ENCODE measurements around the gene OR5AU1. TPM values are rescaled to one million over a fixed set of nuclear protein-coding genes. Genes with fewer than 3 reads are reported as not detected.
"Not testable (repeated sequence)": the region's sequence is repeated elsewhere in the genome, so short reads cannot be mapped to it uniquely, and the experiment has no call there.

The OR5AU1 gene
- total RNA-seq, 1 experiment from 2014 or later = not detected

DNA sequence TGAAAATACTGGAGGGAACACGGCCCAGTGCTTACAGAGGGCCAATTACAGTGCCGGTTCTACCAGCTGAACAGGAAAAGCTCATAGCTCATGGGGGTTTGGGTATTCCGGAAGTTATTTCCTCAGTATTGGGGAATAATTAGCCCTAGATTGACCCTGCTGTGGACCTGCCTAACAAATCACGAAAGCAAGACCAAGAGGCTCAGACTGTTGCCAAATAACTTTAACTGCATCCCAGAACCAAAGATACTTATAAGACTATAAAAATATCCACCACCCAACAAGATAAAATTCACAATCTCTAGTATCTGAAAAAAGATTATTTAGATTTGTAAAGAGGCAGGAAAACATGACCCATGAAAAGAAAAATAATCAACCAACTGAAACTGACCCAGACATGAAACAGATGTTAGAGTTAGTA, 8.0 kb upstream of the OR5AU1 start:
- Histone ChIP-seq H4K20me1 (ENCODE audit: insufficient read depth) (no peaks in the 10 kb centered on the region), H3K9me3 (ENCODE audit: insufficient read depth, low read depth) (no peaks in the 10 kb centered on the region), H2AFZ (no peak overlapping the region), H3K9me2 (ENCODE audit: insufficient read depth) (no peaks in the 10 kb centered on the region), H3K79me2 (ENCODE audit: low read depth) (no peaks in the 10 kb centered on the region), H3K36me3 (ENCODE audit: low read depth) (no peaks in the 10 kb centered on the region), H3K4me3 (no peak overlapping the region), H3F3A (ENCODE audit: insufficient read depth, low read depth) (no peaks in the 10 kb centered on the region), H3K27ac (no peak overlapping the region), H3K27me3 (ENCODE audit: insufficient read depth, low read depth) (0 out of 2 replicates have a peak, but pooled peaks cover 3% of the 10 kb centered on the region), H3K4me2 (no peak overlapping the region), H3K4me1 (replicated peaks; ENCODE audit: insufficient read depth) (no peaks in the 10 kb centered on the region)
- no TSS peak for BruUV-seq (replicated peaks)
- intact Hi-C loops (cut with micrococcal nuclease; ENCODE audit: unreplicated experiment) = no loop called here
- CTCF ChIA-PET = no interaction called here
- DNase-seq = no peak
- no peak for TF ChIP-seq EZH2 (IDR thresholded peaks at IDR 0.05; ENCODE audit: low read depth)
- TF ChIP-seq, protein P1, sequence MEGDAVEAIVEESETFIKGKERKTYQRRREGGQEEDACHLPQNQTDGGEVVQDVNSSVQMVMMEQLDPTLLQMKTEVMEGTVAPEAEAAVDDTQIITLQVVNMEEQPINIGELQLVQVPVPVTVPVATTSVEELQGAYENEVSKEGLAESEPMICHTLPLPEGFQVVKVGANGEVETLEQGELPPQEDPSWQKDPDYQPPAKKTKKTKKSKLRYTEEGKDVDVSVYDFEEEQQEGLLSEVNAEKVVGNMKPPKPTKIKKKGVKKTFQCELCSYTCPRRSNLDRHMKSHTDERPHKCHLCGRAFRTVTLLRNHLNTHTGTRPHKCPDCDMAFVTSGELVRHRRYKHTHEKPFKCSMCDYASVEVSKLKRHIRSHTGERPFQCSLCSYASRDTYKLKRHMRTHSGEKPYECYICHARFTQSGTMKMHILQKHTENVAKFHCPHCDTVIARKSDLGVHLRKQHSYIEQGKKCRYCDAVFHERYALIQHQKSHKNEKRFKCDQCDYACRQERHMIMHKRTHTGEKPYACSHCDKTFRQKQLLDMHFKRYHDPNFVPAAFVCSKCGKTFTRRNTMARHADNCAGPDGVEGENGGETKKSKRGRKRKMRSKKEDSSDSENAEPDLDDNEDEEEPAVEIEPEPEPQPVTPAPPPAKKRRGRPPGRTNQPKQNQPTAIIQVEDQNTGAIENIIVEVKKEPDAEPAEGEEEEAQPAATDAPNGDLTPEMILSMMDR (conservative IDR thresholded peaks at IDR 0.05) = no peak
- POLR2A ChIA-PET (ENCODE audit: unreplicated experiment) = no interaction called here

DNA sequence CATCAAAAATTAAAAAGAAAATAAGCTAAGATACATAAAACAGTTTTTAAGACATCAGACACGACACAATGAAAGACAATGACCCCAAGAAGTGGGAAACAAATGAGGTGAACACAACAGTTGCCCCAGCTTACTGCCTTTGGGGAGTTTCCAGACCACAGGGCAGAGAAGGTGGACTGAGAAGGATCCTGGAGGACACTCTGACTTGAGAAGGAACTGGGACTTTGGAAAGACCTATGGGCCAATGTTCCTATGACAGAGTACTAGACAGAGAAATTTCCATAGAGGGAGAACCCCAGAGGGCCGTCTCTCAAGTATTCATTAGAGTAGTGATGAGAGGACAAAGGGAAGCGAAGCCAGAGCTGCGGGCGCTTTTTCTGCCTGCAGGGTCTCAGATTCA, 6.2 kb upstream of the OR5AU1 start:
- H3F3A ChIP-seq (ENCODE audit: insufficient read depth, low read depth) = no peaks in the 10 kb centered on the region
- ChIA-PET POLR2A (ENCODE audit: unreplicated experiment) (no interaction called here), CTCF (no interaction called here)
- intact Hi-C loops (cut with micrococcal nuclease; ENCODE audit: unreplicated experiment) = no loop called here
- no peaks in the 10 kb centered on the region for H3K36me3 ChIP-seq (ENCODE audit: low read depth)
- no peaks in the 10 kb centered on the region for H3K79me2 ChIP-seq (ENCODE audit: low read depth)
- H3K4me1 ChIP-seq (replicated peaks; ENCODE audit: insufficient read depth) = no peaks in the 10 kb centered on the region
- H3K27ac ChIP-seq = no peak overlapping the region
- H3K4me3 ChIP-seq = no peak overlapping the region
- H3K27me3 ChIP-seq (ENCODE audit: insufficient read depth, low read depth) = 0 out of 2 replicates have a peak, but pooled peaks cover 8% of the 10 kb centered on the region
- BruUV-seq (replicated peaks) = no TSS peak
- no peak overlapping the region for H3K4me2 ChIP-seq
- H3K9me2 ChIP-seq (ENCODE audit: insufficient read depth) = no peaks in the 10 kb centered on the region
- H4K20me1 ChIP-seq (ENCODE audit: insufficient read depth) = no peaks in the 10 kb centered on the region
- H2AFZ ChIP-seq = no peak overlapping the region
- TF ChIP-seq, protein P1 (conservative IDR thresholded peaks at IDR 0.05) = no peak
- no peak for TF ChIP-seq EZH2 (IDR thresholded peaks at IDR 0.05; ENCODE audit: low read depth)
- H3K9me3 ChIP-seq (ENCODE audit: insufficient read depth, low read depth) = no peaks in the 10 kb centered on the region
- no peak for DNase-seq

DNA sequence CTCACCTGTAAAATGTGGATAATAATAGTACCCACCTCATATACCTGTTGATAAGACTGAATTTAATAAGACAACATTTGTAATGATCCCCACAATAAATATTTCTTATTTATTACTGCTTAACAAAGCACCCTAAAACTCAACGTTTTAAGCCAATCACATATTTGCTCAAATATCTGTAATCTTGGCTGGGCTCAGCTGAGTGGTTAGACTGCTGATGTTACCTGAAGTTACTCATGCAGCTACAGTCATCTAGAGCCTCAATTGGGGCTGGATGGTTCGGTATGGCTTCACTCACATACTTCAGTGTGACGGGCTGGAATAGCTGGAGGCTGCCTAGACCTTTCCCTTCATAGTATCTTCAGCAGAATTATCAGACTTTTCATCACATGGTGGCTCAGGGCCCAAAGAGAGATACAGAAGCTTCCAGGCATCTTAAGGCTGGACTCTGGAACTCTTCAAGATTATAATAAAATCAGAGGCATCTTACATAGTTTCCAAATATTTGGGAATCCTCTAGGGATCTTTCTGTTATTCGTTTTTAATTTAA, 4.3 kb upstream of the OR5AU1 start:
- no peaks in the 10 kb centered on the region for H4K20me1 ChIP-seq (ENCODE audit: insufficient read depth)
- no peak for TF ChIP-seq EZH2 (IDR thresholded peaks at IDR 0.05; ENCODE audit: low read depth)
- TF ChIP-seq, protein P1 (conservative IDR thresholded peaks at IDR 0.05) = no peak
- no peaks in the 10 kb centered on the region for H3K36me3 ChIP-seq (ENCODE audit: low read depth)
- H3K9me3 ChIP-seq (ENCODE audit: insufficient read depth, low read depth) = no peaks in the 10 kb centered on the region
- no peaks in the 10 kb centered on the region for H3K4me1 ChIP-seq (replicated peaks; ENCODE audit: insufficient read depth)
- no peak overlapping the region for H3K4me3 ChIP-seq
- BruUV-seq (replicated peaks) = no TSS peak
- POLR2A ChIA-PET (ENCODE audit: unreplicated experiment) = no interaction called here
- DNase-seq = no peak
- no peak overlapping the region for H3K4me2 ChIP-seq
- no peak overlapping the region for H2AFZ ChIP-seq
- intact Hi-C loops (cut with micrococcal nuclease; ENCODE audit: unreplicated experiment) = no loop called here
- CTCF ChIA-PET = no interaction called here
- no peaks in the 10 kb centered on the region for H3K79me2 ChIP-seq (ENCODE audit: low read depth)
- H3K27ac ChIP-seq = no peak overlapping the region
- no peaks in the 10 kb centered on the region for H3F3A ChIP-seq (ENCODE audit: insufficient read depth, low read depth)
- H3K9me2 ChIP-seq (ENCODE audit: insufficient read depth) = no peaks in the 10 kb centered on the region
- peaks cover 19% of the 10 kb centered on the region; the same call in 1 of the 2 replicates for H3K27me3 ChIP-seq (ENCODE audit: insufficient read depth, low read depth)

DNA sequence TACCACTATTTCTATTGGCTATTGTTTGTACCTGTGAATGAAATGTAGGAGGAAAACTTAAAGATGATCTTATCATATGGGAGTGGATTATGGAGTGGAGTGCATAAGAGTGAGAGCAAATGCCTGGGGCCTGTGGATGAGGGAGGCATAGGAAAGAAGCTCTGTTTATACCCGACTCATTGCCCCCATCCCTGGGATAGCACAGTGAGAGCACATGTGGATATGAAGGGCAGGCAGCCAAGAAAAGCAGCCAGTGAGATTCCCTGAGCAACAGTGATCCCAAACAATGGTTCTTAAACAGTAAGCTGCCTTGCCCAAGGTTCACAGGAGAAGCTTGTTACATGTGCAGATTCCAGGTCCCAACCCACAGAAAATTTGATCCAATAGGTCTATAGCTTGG, 2.3 kb upstream of the OR5AU1 start:
- H3K79me2 ChIP-seq (ENCODE audit: low read depth); CTCF ChIA-PET; H3K27ac ChIP-seq; DNase-seq; H2AFZ ChIP-seq; H3F3A ChIP-seq (ENCODE audit: insufficient read depth, low read depth); H3K4me2 ChIP-seq; BruUV-seq (replicated peaks); intact Hi-C loops (cut with micrococcal nuclease; ENCODE audit: unreplicated experiment); H3K36me3 ChIP-seq (ENCODE audit: low read depth); H3K9me3 ChIP-seq (ENCODE audit: insufficient read depth, low read depth); H4K20me1 ChIP-seq (ENCODE audit: insufficient read depth); H3K4me3 ChIP-seq; POLR2A ChIA-PET (ENCODE audit: unreplicated experiment); H3K4me1 ChIP-seq (replicated peaks; ENCODE audit: insufficient read depth); H3K9me2 ChIP-seq (ENCODE audit: insufficient read depth): not testable (repeated sequence)
- H3K27me3 ChIP-seq (ENCODE audit: insufficient read depth, low read depth) = peaks cover 25% of the 10 kb centered on the region; the same call in 1 of the 2 replicates
